H9 (cell line): ENCODE data around the gene KRTAP1-4. TPM values are rescaled to one million over a fixed set of nuclear protein-coding genes. Genes with fewer than 3 reads are reported as not detected.

Experiments
- DNase-seq: peaks from one replicate; pipeline ENCODE4 v3.0.0-alpha.2; 2017
- H2AFZ ChIP-seq: one replicate; pipeline ENCODE4 v1.6.1; 2013; ENCODE audit warnings: mild to moderate bottlenecking, low read length, control low read depth, moderate library complexity
- H2AK5ac ChIP-seq: 2 replicates; pipeline ENCODE4 v1.6.1; 2013; ENCODE audit warnings: low read length, control low read depth, mixed read lengths; ENCODE audit not compliant: insufficient read length
- H2BK120ac ChIP-seq: one replicate; pipeline ENCODE4 v1.6.1; 2013; ENCODE audit warnings: low read depth, mild to moderate bottlenecking, low read length, control low read depth, inconsistent platforms; ENCODE audit not compliant: poor library complexity, severe bottlenecking
- H2BK12ac ChIP-seq: 2 replicates; pipeline ENCODE4 v1.6.1; 2013; ENCODE audit warnings: low read length, control low read depth, mixed read lengths, low read depth; ENCODE audit not compliant: insufficient read length
- H2BK15ac ChIP-seq: 2 replicates; pipeline ENCODE4 v1.6.1; 2013; ENCODE audit warnings: low read depth, low read length, control low read depth
- H2BK20ac ChIP-seq: one replicate; pipeline ENCODE4 v1.6.1; 2013; ENCODE audit warnings: low read depth, mild to moderate bottlenecking, low read length, control low read depth, inconsistent platforms; ENCODE audit not compliant: poor library complexity, severe bottlenecking
- H2BK5ac ChIP-seq: 2 replicates; pipeline ENCODE4 v1.6.1; 2013; ENCODE audit warnings: low read length, control low read depth, mixed read lengths; ENCODE audit not compliant: insufficient read length
- H3K14ac ChIP-seq: 2 replicates; pipeline ENCODE4 v1.6.1; 2013; ENCODE audit warnings: low read length, control low read depth; ENCODE audit not compliant: insufficient read depth
- H3K18ac ChIP-seq: 2 replicates; pipeline ENCODE4 v1.6.1; 2013; ENCODE audit warnings: low read depth, mild to moderate bottlenecking, mixed read lengths, low read length, control low read depth; ENCODE audit not compliant: insufficient read length
- H3K23ac ChIP-seq: 2 replicates; pipeline ENCODE4 v1.6.1; 2013; ENCODE audit warnings: low read length, control low read depth, mixed read lengths, low read depth; ENCODE audit not compliant: insufficient read length
- H3K23me2 ChIP-seq: 2 replicates; pipeline ENCODE4 v1.6.1; 2013; ENCODE audit warnings: low read depth, mild to moderate bottlenecking, mixed read lengths, low read length, control low read depth; ENCODE audit not compliant: insufficient read length, poor library complexity, severe bottlenecking
- H3K27ac ChIP-seq: 2 replicates; pipeline ENCODE4 v1.5.1; 2013; ENCODE audit warnings: low read length, control low read depth, mixed read lengths, low read depth; ENCODE audit not compliant: insufficient read length
- H3K27me3 ChIP-seq: 2 replicates; pipeline ENCODE4 v1.6.1; 2013; ENCODE audit warnings: low read length, control low read depth, inconsistent platforms; ENCODE audit not compliant: insufficient read depth
- H3K4ac ChIP-seq: 2 replicates; pipeline ENCODE4 v1.6.1; 2013; ENCODE audit warnings: low read depth, mild to moderate bottlenecking, control low read depth, inconsistent platforms, low read length, moderate library complexity
- H3K4me1 ChIP-seq: 2 replicates; pipeline ENCODE4 v1.6.1; 2013; ENCODE audit warnings: low read length, control low read depth, inconsistent platforms; ENCODE audit not compliant: insufficient read depth
- H3K4me2 ChIP-seq: 2 replicates; pipeline ENCODE4 v1.6.1; 2013; ENCODE audit warnings: low read length, control low read depth, mixed read lengths; ENCODE audit not compliant: insufficient read length, insufficient read depth
- H3K56ac ChIP-seq: 2 replicates; pipeline ENCODE4 v1.6.1; 2013; ENCODE audit warnings: low read depth, mild to moderate bottlenecking, mixed read lengths, low read length, control low read depth; ENCODE audit not compliant: insufficient read length
- H3K79me1 ChIP-seq: 2 replicates; pipeline ENCODE4 v1.6.1; 2013; ENCODE audit warnings: low read depth, mild to moderate bottlenecking, moderate library complexity, low read length, control low read depth, inconsistent platforms; ENCODE audit not compliant: insufficient read depth, poor library complexity, severe bottlenecking
- H3K79me2 ChIP-seq: 2 replicates; pipeline ENCODE4 v1.6.1; 2013; ENCODE audit warnings: low read length, control low read depth, inconsistent platforms; ENCODE audit not compliant: insufficient read depth
- H3K9ac ChIP-seq: 2 replicates; pipeline ENCODE4 v1.6.1; 2013; ENCODE audit warnings: low read length, control low read depth, mixed read lengths; ENCODE audit not compliant: insufficient read length; ENCODE audit errors: extremely low read depth
- H3K9me3 ChIP-seq: one replicate; pipeline ENCODE4 v1.6.1; 2013; ENCODE audit warnings: low read depth, low read length, inconsistent platforms; ENCODE audit not compliant: control insufficient read depth
- H3T11ph ChIP-seq: one replicate; pipeline ENCODE4 v1.6.1; 2013; ENCODE audit warnings: mild to moderate bottlenecking, low read length, control low read depth, inconsistent platforms
- H4K20me1 ChIP-seq: one replicate; pipeline ENCODE4 v1.6.1; 2013; ENCODE audit not compliant: control insufficient read depth, insufficient read length, insufficient read depth
- H4K5ac ChIP-seq: 2 replicates; pipeline ENCODE4 v1.6.1; 2013; ENCODE audit warnings: low read depth, mild to moderate bottlenecking, mixed read lengths, low read length, control low read depth; ENCODE audit not compliant: insufficient read length
- H4K8ac ChIP-seq: replicated peaks from 2 replicates; pipeline ENCODE4 v1.6.1; 2013; ENCODE audit warnings: low read length, control low read depth, mixed read lengths, low read depth; ENCODE audit not compliant: insufficient read length
- H4K91ac ChIP-seq: 2 replicates; pipeline ENCODE4 v1.6.1; 2013; ENCODE audit warnings: low read depth, mild to moderate bottlenecking, moderate library complexity, mixed read lengths, low read length, control low read depth; ENCODE audit not compliant: insufficient read length
- H3K27ac Mint-ChIP-seq, 3 experiments: 2 replicates in 2 of 3; 3 replicates in 1 of 3; pipeline ENCODE4 v1.8.0; 2020 to 2021; ENCODE audit warnings: mixed read lengths in 3 of 3, mild to moderate bottlenecking in 1 of 3, moderate library complexity in 1 of 3
- H3K27me3 Mint-ChIP-seq: 2 replicates; pipeline ENCODE4 v1.8.0; 2021; ENCODE audit warnings: low read depth, mild to moderate bottlenecking, moderate library complexity, mixed read lengths
- H3K36me3 Mint-ChIP-seq, 3 experiments: 2 replicates in 2 of 3; 3 replicates in 1 of 3; pipeline ENCODE4 v1.8.0; 2020 to 2021; ENCODE audit warnings: low read depth in 3 of 3, mixed read lengths in 3 of 3; ENCODE audit not compliant: insufficient read depth in 1 of 3
- H3K4me1 Mint-ChIP-seq, 2 experiments: 2 replicates each; pipeline ENCODE4 v1.8.0; 2020; ENCODE audit warnings: mixed read lengths in 2 of 2
- H3K4me3 Mint-ChIP-seq, 2 experiments: 2 replicates in 1 of 2; 3 replicates in 1 of 2; pipeline ENCODE4 v1.8.0; 2020 to 2021; ENCODE audit warnings: mild to moderate bottlenecking in 2 of 2, mixed read lengths in 2 of 2, moderate library complexity in 1 of 2
- H3K9me3 Mint-ChIP-seq, 2 experiments: 2 replicates in 1 of 2; 3 replicates in 1 of 2; pipeline ENCODE4 v1.8.0; 2020; ENCODE audit warnings: mild to moderate bottlenecking in 2 of 2, mixed read lengths in 2 of 2, moderate library complexity in 1 of 2
- CTCF ChIP-seq: fragments of 200-600 bp; sonication (generic); conservative IDR thresholded peaks from 3 replicates; pipeline ENCODE4 v1.8.0; 2021; ENCODE audit warnings: antibody characterized with exemption, mild to moderate bottlenecking
- WGBS: extraction: QIAGEN DNeasy Blood & Tissue Kit; methylation state at CpG from one replicate; pipeline ENCODE4 v1.1.7; 2013; ENCODE audit warnings: missing lambda C conversion rate, low lambda C conversion rate, mixed read lengths; ENCODE audit not compliant: insufficient read length; ENCODE audit errors: extremely low coverage; 5-methylcytosine and 5-hydroxymethylcytosine counted together
- total RNA-seq: library from RNA; stranded (reverse); gene quantifications from 2 replicates; pipeline ENCODE4 v1.2.1, GENCODE V29; 2021

Gene KRTAP1-4
- total RNA-seq, 1 experiment from 2014 or later, result not detected

- no peak for DNase-seq
- no peak overlapping the region for H2AK5ac ChIP-seq
- no peak overlapping the region for H3K4me3 Mint-ChIP-seq
- no peaks in the 10 kb centered on the region for H3K79me2 ChIP-seq
- no peak overlapping the region for H2BK120ac ChIP-seq
- H3K4me1 ChIP-seq, result no peaks in the 10 kb centered on the region
- H4K91ac ChIP-seq, result no peak overlapping the region
- H2BK15ac ChIP-seq, result no peak overlapping the region
- H3K9me3 ChIP-seq, result no peaks in the 10 kb centered on the region
- peaks cover 19% of the 10 kb centered on the region in 2 experiments for H3K4me1 Mint-ChIP-seq
- no peak overlapping the region for H2BK20ac ChIP-seq
- H2BK12ac ChIP-seq, result no peak overlapping the region
- H3K9ac ChIP-seq, result no peak overlapping the region
- no peak overlapping the region for H3K23ac ChIP-seq
- no peak overlapping the region for H2AFZ ChIP-seq
- H3K27ac Mint-ChIP-seq, result peak overlapping the region in 1 of 3 experiments; percentile 60; a peak in 1 of 7 replicates
- WGBS, result no CpG with 5 or more reads among the region's 2 CpGs
- H3K27me3 Mint-ChIP-seq, result no peaks in the 10 kb centered on the region
- no peaks in the 10 kb centered on the region; a peak in 1 of 7 replicates for H3K36me3 Mint-ChIP-seq
- H2BK5ac ChIP-seq, result no peak overlapping the region
- no peaks in the 10 kb centered on the region for H3K23me2 ChIP-seq
- H4K8ac ChIP-seq, result no peak overlapping the region
- H4K20me1 ChIP-seq, result no peaks in the 10 kb centered on the region
- H3K18ac ChIP-seq, result no peak overlapping the region
- TF ChIP-seq CTCF, result no peak
- H3K27me3 ChIP-seq, result no peaks in the 10 kb centered on the region
- no peak overlapping the region for H3K56ac ChIP-seq
- no peak overlapping the region for H3T11ph ChIP-seq
- no peak overlapping the region for H3K27ac ChIP-seq
- H3K4ac ChIP-seq, result no peak overlapping the region
- no peak overlapping the region for H3K14ac ChIP-seq
- H3K79me1 ChIP-seq, result no peaks in the 10 kb centered on the region
- no peak overlapping the region for H3K4me2 ChIP-seq
- H3K9me3 Mint-ChIP-seq, result peaks cover 0 to 6% of the 10 kb centered on the region in 2 experiments; a peak in 2 of 5 replicates
- H4K5ac ChIP-seq, result no peak overlapping the region
Measured at GRCh38 chr17:41049110-41049509, 19.1 kb upstream of the KRTAP1-4 start.
